MM.1S (cell line): Measurements from ENCODE around the gene HLA-E.
"Not testable (repeated sequence)": the region's sequence is repeated elsewhere in the genome, so short reads cannot be mapped to it uniquely, and the experiment has no call there.

Experiments used
- CTCF ChIP-seq: fragments of 300-600 bp; sonication (generic); IDR thresholded peaks from 2 replicates; pipeline ENCODE4 v1.5.1; 2016; ENCODE audit warnings: antibody characterized with exemption, low read length, mixed read lengths
- EZH2 ChIP-seq: fragments of 300-600 bp; sonication (generic); optimal IDR thresholded peaks from 2 replicates; pipeline ENCODE3; 2017; ENCODE audit warnings: low read depth, mild to moderate bottlenecking, antibody characterized with exemption, low read length, mixed read lengths

- TF ChIP-seq CTCF, EZH2: not testable (repeated sequence)
Measured at GRCh38 chr6:30497261-30497599, 7.9 kb downstream of the HLA-E start.
